Measurements from ENCODE around the gene MCRIP2.
"Not testable (repeated sequence)": the region's sequence is repeated elsewhere in the genome, so short reads cannot be mapped to it uniquely, and the experiment has no call there.

The MCRIP2 gene

GRCh38 chr16:641326-642188 lies at the start of gene MCRIP2:
TSS of gene MCRIP2 (plus strand) at chr16:641828. CDS start at chr16:641992, 164 bp downstream.
- DNase-seq = peak; percentile 47

GRCh38 chr16:591892-592517 lies 49.6 kb upstream of the MCRIP2 start:
- no peak for DNase-seq

GRCh38 chr16:592518-593306 lies 48.9 kb upstream of the MCRIP2 start:
- no peak for DNase-seq

- DNase-seq = no peak
These were observed 48.2 kb upstream of the MCRIP2 start for GRCh38 chr16:593406-593805.

- no peak for DNase-seq
These were observed 47.8 kb upstream of the MCRIP2 start for GRCh38 chr16:593807-594206.

GRCh38 chr16:595094-595528 lies 46.5 kb upstream of the MCRIP2 start:
- no peak for DNase-seq

- DNase-seq = no peak
These were observed 45.5 kb upstream of the MCRIP2 start for GRCh38 chr16:595942-596735.

GRCh38 chr16:596736-597060 lies 44.9 kb upstream of the MCRIP2 start:
- DNase-seq = no peak

GRCh38 chr16:597655-598054 lies 44.0 kb upstream of the MCRIP2 start:
- DNase-seq = not testable (repeated sequence)

GRCh38 chr16:598823-599739 lies 42.5 kb upstream of the MCRIP2 start:
- DNase-seq = no peak

- DNase-seq = no peak
These were observed 40.8 kb upstream of the MCRIP2 start for GRCh38 chr16:600781-601180.

- no peak for DNase-seq
These were observed 37.7 kb upstream of the MCRIP2 start for GRCh38 chr16:603933-604332.

GRCh38 chr16:606656-607307 lies 34.8 kb upstream of the MCRIP2 start:
- no peak for DNase-seq

- no peak for DNase-seq
These were observed 33.6 kb upstream of the MCRIP2 start for GRCh38 chr16:608019-608418.

- DNase-seq = no peak
These were observed 32.3 kb upstream of the MCRIP2 start for GRCh38 chr16:609316-609715.

GRCh38 chr16:609984-610383 lies 31.6 kb upstream of the MCRIP2 start:
- no peak for DNase-seq

- peak; percentile 58 for DNase-seq
These were observed 30.9 kb upstream of the MCRIP2 start for GRCh38 chr16:610513-611381.

GRCh38 chr16:615122-615521 lies 26.5 kb upstream of the MCRIP2 start:
- DNase-seq = no peak

- no peak for DNase-seq
These were observed 24.7 kb upstream of the MCRIP2 start for GRCh38 chr16:616733-617586.

Measured in activated CD4-positive, alpha-beta T cell treated with anti-CD3 and anti-CD28 coated beads, Interleukin-2, amount 50 U/mL, for 1 hour (primary cell).